Gastrocnemius medialis (tissue), 4 donors: ENCODE data around the gene EHD1. TPM values are rescaled to one million over a fixed set of nuclear protein-coding genes. Genes with fewer than 3 reads are reported as not detected.

ENCODE experiments used
- ATAC-seq, 2 donors: fragments of 150-250 bp; one replicate each; pipeline ENCODE4 v1.9.1; 2016
- DNase-seq, 2 donors: peaks; one replicate each; pipeline ENCODE4 v3.0.0-alpha.2; 2019
- H3K27ac ChIP-seq, 4 donors: fragments of 200-600 bp; sonication (generic); 1 replicate in 1 of 4; 2 replicates in 3 of 4; pipeline ENCODE4 v1.5.1; 2016 to 2018; ENCODE audit warnings: mild to moderate bottlenecking in 2 of 4, moderate library complexity in 1 of 4
- H3K27me3 ChIP-seq, 3 donors: fragments of 200-600 bp; sonication (generic) in 2 of 3; 1 replicate in 1 of 3; 2 replicates in 2 of 3; pipeline versions ENCODE4 v1.5.1 to v1.6.0; 2016 to 2019; ENCODE audit warnings: mild to moderate bottlenecking in 1 of 3, moderate library complexity in 1 of 3
- H3K36me3 ChIP-seq, 2 donors: fragments of 200-600 bp; sonication (generic) in 1 of 2; one replicate each; pipeline ENCODE4 v1.5.1; 2017 to 2018
- H3K4me1 ChIP-seq, 2 donors: fragments of 200-600 bp; sonication (generic) in 1 of 2; one replicate each; pipeline ENCODE4 v1.5.1; 2016 to 2017; ENCODE audit warnings: mild to moderate bottlenecking in 2 of 2
- H3K4me3 ChIP-seq, 4 donors: fragments of 200-600 bp; sonication (generic) in 3 of 4; 1 replicate in 1 of 4; 2 replicates in 3 of 4; pipeline ENCODE4 v1.5.1; 2016 to 2019; ENCODE audit warnings: mild to moderate bottlenecking in 2 of 4
- H3K9me3 ChIP-seq, 3 donors: fragments of 200-600 bp; sonication (generic) in 2 of 3; 1 replicate in 1 of 3; 2 replicates in 2 of 3; pipeline ENCODE4 v1.5.1; 2016 to 2019
- CTCF ChIP-seq, 5 experiments: fragments of 450-650 bp in 3 of 5; fragments of 200-600 bp in 2 of 5; sonication (generic) in 2 of 5; IDR thresholded peaks in 4 of 5; conservative IDR thresholded peaks in 1 of 5; 1 replicate in 4 of 5; 2 replicates in 1 of 5; pipeline ENCODE4 v1.5.1; 2016 to 2019; ENCODE audit warnings: antibody characterized with exemption in 5 of 5, mild to moderate bottlenecking in 3 of 5, moderate library complexity in 3 of 5
- POLR2A ChIP-seq, 2 donors: fragments of 450-650 bp; IDR thresholded peaks; one replicate each; pipeline ENCODE4 v1.6.1; 2017; ENCODE audit warnings: antibody characterized with exemption in 2 of 2, mild to moderate bottlenecking in 2 of 2, moderate library complexity in 2 of 2
- in situ Hi-C, 4 donors: fragments of 200-750 bp; cut with MboI; loops; one replicate each; pipeline versions ENCODE4 v1.15.0 to v1.8.0; 2017; ENCODE audit warnings: low sequenced_read_pairs in 4 of 4
- intact Hi-C: fragments of 100-400 bp; cut with DNase I; formaldehyde crosslinking; loops from one replicate; pipeline ENCODE4 v1.15.1; 2023; ENCODE audit warnings: low total_unique reads
- total RNA-seq, 4 donors: library from RNA; depleted of rRNA; stranded (reverse); fragments of >200 nt; gene quantifications; one replicate each; pipeline versions ENCODE4 v1.1.0 to v1.2.3, GENCODE V29; 2016

Gene EHD1
- total RNA-seq, 4 donors from 2014 or later, result 24.8 to 46.2 (median 31.3) TPM

GRCh38 chr11:64876835-64877341 lies 1.5 kb downstream of the EHD1 start:
- Histone ChIP-seq H3K9me3 (no peaks in the 10 kb centered on the region), H3K27me3 (no peaks in the 10 kb centered on the region), H3K4me3 (peak overlapping the region; percentile 71 to 77 (median 74)), H3K4me1 (peaks cover 69 to 72% of the 10 kb centered on the region in 2 donors), H3K36me3 (peaks cover 0 to 10% of the 10 kb centered on the region in 2 donors), H3K27ac (peak overlapping the region; percentile 93 to 94 (median 94))
- DNase-seq (peak in 1 of 2 donors; percentile 77), ATAC-seq (peak; percentile 13 to 31)
- intact Hi-C loops, result loop anchor here (10.0 kb wide), 1 partner anchor 632 kb away; the partner anchor contains the start of genes FKBP2 and PPP1R14B
- no peak for TF ChIP-seq CTCF (IDR thresholded peaks at IDR 0.05 in 4 of 5, conservative IDR thresholded peaks at IDR 0.05 in 1 of 5)
- TF ChIP-seq POLR2A (IDR thresholded peaks at IDR 0.05), result no peak
- in situ Hi-C loops, result no loop called here

DNA sequence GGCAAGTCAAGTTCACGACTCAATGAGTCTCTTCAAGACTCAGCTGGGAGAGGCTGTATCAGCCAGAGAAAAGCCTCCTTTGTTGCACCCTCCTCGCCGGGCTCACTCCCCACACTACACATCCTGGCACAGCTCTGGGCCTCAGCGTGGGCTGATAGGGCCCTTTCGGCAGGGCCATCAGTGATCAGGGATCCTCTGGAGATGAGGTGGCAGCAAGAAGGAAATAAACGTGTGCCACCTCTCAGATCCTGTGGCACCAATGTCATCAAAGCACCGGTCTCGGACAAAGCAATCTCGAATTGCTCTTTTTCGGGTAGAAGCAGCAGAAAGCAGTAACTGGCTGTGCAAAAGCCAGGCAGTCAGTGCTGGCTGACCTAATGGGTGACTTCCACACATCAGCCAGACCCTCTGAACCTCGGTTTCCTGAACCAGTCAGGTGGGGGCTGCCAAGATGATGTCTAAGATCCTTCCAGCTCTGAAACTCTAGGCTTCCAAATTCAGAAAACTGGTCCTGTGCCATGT lies 2.1 kb downstream of the EHD1 start:
- Histone ChIP-seq H3K4me1 (peaks cover 73 to 76% of the 10 kb centered on the region in 2 donors), H3K36me3 (peaks cover 0 to 10% of the 10 kb centered on the region in 2 donors), H3K4me3 (peak overlapping the region; percentile 71 to 77 (median 74)), H3K27ac (peak overlapping the region; percentile 93 to 94 (median 94)), H3K27me3 (no peaks in the 10 kb centered on the region), H3K9me3 (no peaks in the 10 kb centered on the region)
- in situ Hi-C loops (no loop called here), intact Hi-C loops (loop anchor here (10.0 kb wide), 1 partner anchor 631 kb away; the partner anchor contains the start of genes FKBP2 and PPP1R14B)
- TF ChIP-seq POLR2A (IDR thresholded peaks at IDR 0.05) (peak in 1 of 2 donors; percentile 23), CTCF (IDR thresholded peaks at IDR 0.05 in 4 of 5, conservative IDR thresholded peaks at IDR 0.05 in 1 of 5) (no peak)
- no peak for ATAC-seq
- DNase-seq, result no peak

GRCh38 chr11:64875369-64876228 lies 2.8 kb downstream of the EHD1 start:
- peaks cover 0 to 10% of the 10 kb centered on the region in 2 donors for H3K36me3 ChIP-seq
- TF ChIP-seq POLR2A (IDR thresholded peaks at IDR 0.05), result no peak
- TF ChIP-seq CTCF (IDR thresholded peaks at IDR 0.05 in 4 of 5, conservative IDR thresholded peaks at IDR 0.05 in 1 of 5), result no peak
- DNase-seq (no peak), ATAC-seq (peak in 1 of 2 donors; percentile 29)
- H3K27me3 ChIP-seq, result no peaks in the 10 kb centered on the region
- peak overlapping the region; percentile 93 to 94 (median 94) for H3K27ac ChIP-seq
- no peaks in the 10 kb centered on the region for H3K9me3 ChIP-seq
- intact Hi-C loops, result loop anchor here (10.0 kb wide), 1 partner anchor 631 kb away; the partner anchor contains the start of genes FKBP2 and PPP1R14B
- in situ Hi-C loops, result no loop called here
- H3K4me3 ChIP-seq, result peak overlapping the region; percentile 71 to 77 (median 74)
- H3K4me1 ChIP-seq, result peaks cover 73 to 78% of the 10 kb centered on the region in 2 donors

DNA sequence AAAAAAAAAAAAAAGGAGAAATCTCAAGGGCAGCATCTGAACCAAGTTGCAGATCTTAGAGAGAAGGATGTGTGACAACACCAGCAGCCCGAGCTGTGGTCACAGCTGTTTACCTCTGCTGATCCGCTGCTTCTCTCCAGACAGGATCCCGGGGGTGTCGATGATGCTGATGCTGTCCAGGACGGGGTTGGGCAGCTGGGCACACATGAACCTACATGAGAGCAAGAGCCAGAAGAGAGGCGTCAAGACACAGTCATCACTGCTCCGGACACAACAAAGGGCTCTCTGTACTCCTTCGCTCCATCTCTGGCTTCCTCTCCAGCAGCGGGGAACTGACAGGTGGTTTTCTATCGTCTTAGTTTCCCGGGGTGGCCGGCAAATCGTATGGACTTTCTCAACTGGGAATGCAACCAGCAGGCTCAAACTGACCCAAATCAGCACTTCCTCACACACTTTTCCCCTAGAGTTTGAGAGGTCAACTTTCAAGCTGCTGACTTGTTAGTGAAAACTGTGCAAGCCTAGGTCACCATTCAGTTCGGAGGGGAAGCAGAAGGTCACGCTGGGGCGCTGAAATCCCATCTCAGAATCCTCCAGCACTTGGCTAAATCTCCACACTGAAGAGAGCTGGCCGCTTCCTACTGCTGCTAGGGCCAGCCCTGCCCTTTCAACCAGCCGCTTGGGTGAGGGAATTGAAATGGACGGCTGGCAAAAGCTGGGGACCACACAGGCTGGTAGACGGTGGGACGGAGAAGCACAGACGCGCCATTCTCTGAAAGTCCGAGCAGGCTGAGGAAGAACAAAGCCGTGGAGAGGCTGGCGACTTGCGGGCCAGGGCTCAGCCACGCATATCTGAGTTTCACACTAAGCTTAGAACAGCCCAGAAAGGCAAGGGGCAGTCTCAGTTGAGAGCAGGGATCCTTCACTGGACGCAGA lies 3.8 kb downstream of the EHD1 start:
- peaks cover 73 to 82% of the 10 kb centered on the region in 2 donors for H3K4me1 ChIP-seq
- in situ Hi-C loops, result no loop called here
- intact Hi-C loops, result loop anchor here (10.0 kb wide), 1 partner anchor 630 kb away; the partner anchor contains the start of genes FKBP2 and PPP1R14B
- ATAC-seq (no peak), DNase-seq (no peak)
- TF ChIP-seq CTCF (IDR thresholded peaks at IDR 0.05 in 4 of 5, conservative IDR thresholded peaks at IDR 0.05 in 1 of 5) (no peak), POLR2A (IDR thresholded peaks at IDR 0.05) (no peak)
- H3K4me3 ChIP-seq, result peak overlapping the region in 2 of 4 donors; percentile 71 to 77
- peak overlapping the region; percentile 93 to 94 (median 94) for H3K27ac ChIP-seq
- H3K27me3 ChIP-seq, result no peaks in the 10 kb centered on the region
- peaks cover 0 to 10% of the 10 kb centered on the region in 2 donors for H3K36me3 ChIP-seq
- no peaks in the 10 kb centered on the region for H3K9me3 ChIP-seq
